Right lobe of liver (tissue), 6 donors: ENCODE data around the gene SPATS2. TPM values are rescaled to one million over a fixed set of nuclear protein-coding genes. Genes with fewer than 3 reads are reported as not detected.
A peak's percentile ranks its signal among the peaks of the same experiment; 100 is the strongest.

Experiments
- ATAC-seq, 4 donors: fragments of 200-7000 bp; cut with Tn5 transposase; one replicate each; pipeline ENCODE4 v1.9.1; 2020; ENCODE audit warnings: mild to moderate bottlenecking in 4 of 4, moderate library complexity in 4 of 4
- DNase-seq, 3 donors: peaks; one replicate each; pipeline ENCODE4 v3.0.0-alpha.2; 2020
- H3K27ac ChIP-seq, 3 donors: fragments of 200-600 bp; one replicate each; pipeline ENCODE4 v1.8.0; 2022
- H3K27me3 ChIP-seq, 2 donors: fragments of 200-600 bp; one replicate each; pipeline ENCODE4 v1.8.0; 2022
- H3K36me3 ChIP-seq, 4 donors: fragments of 200-600 bp; sonication (generic) in 1 of 4; one replicate each; pipeline versions ENCODE4 v1.5.1 to v1.8.0; 2017 to 2022; ENCODE audit warnings: control low read depth in 1 of 4
- H3K4me1 ChIP-seq, 4 donors: fragments of 200-600 bp; sonication (generic) in 1 of 4; one replicate each; pipeline versions ENCODE4 v1.5.1 to v1.8.0; 2017 to 2022; ENCODE audit warnings: control low read depth in 1 of 4
- H3K4me3 ChIP-seq, 3 donors: fragments of 200-600 bp; one replicate each; pipeline ENCODE4 v1.8.0; 2022
- H3K9me3 ChIP-seq, 4 donors: fragments of 200-600 bp; sonication (generic) in 1 of 4; one replicate each; pipeline versions ENCODE4 v1.5.1 to v1.8.0; 2017 to 2022; ENCODE audit warnings: control low read depth in 1 of 4
- CTCF ChIP-seq, 4 donors: fragments of 200-600 bp in 3 of 4; fragments of 450-650 bp in 1 of 4; IDR thresholded peaks; one replicate each; pipeline versions ENCODE4 v1.5.1 to v1.8.0; 2016 to 2022; ENCODE audit warnings: antibody characterized with exemption in 4 of 4, mild to moderate bottlenecking in 2 of 4
- POLR2A ChIP-seq: fragments of 450-650 bp; IDR thresholded peaks from one replicate; pipeline ENCODE4 v1.6.1; 2017; ENCODE audit warnings: antibody characterized with exemption, mild to moderate bottlenecking
- WGBS: methylation state at CpG from one replicate; pipeline ENCODE4 v1.1.6; 2018; ENCODE audit warnings: low coverage, low lambda C conversion rate; ENCODE audit not compliant: insufficient coverage; ENCODE audit errors: missing lambda C conversion rate; 5-methylcytosine and 5-hydroxymethylcytosine counted together
- intact Hi-C, 2 donors: fragments of 100-400 bp; cut with DNase I; formaldehyde crosslinking; loops; one replicate each; pipeline versions ENCODE4 v1.11.2 to v1.14.1; 2022
- total RNA-seq, 6 experiments: library from RNA; depleted of rRNA in 2 of 6; stranded (reverse); fragments of >200 nt in 2 of 6; fragmentation: NEBNext Ultra II Directional in 3 of 6; extraction: Animal tissue kit (Norgen Biotek cat#: 25700) in 3 of 6; gene quantifications; one replicate each; pipeline versions ENCODE4 v1.1.0 to v1.2.4, GENCODE V29; 2016 to 2023
- donor health status: DM: no; HTN: yes; CAD: no.
- donor health status: DM: no; HTN: no; CAD: no.
- donor health status: DM: no; HTN: no; CAD: no.
- donor health status: DM: no; HTN: yes; CAD: no.
- donor health status: DM: no; HTN: yes; CAD: no.

SPATS2 gene
- total RNA-seq, 6 experiments from 2014 or later = 3.2 to 6.1 (median 4.4) TPM

DNA sequence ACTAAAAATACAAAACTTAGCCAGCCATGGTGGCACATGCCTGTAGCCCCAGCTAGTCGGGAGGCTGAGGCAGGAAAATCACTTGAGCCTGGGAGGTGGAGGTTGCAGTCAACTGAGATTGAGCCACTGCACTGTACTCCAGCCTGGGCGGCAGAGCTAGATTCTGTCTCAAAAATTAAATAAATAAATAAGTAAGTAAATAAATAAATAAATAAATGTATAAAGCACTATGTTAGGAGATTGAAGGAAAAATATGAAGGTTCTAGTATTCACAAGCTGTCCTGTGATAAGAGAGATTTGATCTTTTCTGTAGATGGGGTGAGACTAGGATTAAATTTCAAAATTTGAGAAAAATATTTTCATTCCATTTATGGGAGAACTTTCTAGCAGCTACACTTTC is 14.9 kb upstream of the SPATS2 start:
- DNase-seq = no peak
- no peak overlapping the region for H3K4me3 ChIP-seq
- peaks cover 0 to 19% (median 4%) of the 10 kb centered on the region in 4 donors for H3K36me3 ChIP-seq
- H3K4me1 ChIP-seq = peaks cover 0 to 26% (median 8%) of the 10 kb centered on the region in 4 donors
- no peaks in the 10 kb centered on the region for H3K9me3 ChIP-seq
- H3K27ac ChIP-seq = no peak overlapping the region
- WGBS = 60% methylated on average over 1 of the region's 2 CpGs
- no peak for ATAC-seq
- no peaks in the 10 kb centered on the region for H3K27me3 ChIP-seq
- intact Hi-C loops = loop anchor here in 1 of 2 donors (10.0 kb wide), 1 partner anchor 162 kb away; no protein-coding TSS in a partner anchor
- TF ChIP-seq CTCF (IDR thresholded peaks at IDR 0.05) (no peak), POLR2A (no peak)

DNA sequence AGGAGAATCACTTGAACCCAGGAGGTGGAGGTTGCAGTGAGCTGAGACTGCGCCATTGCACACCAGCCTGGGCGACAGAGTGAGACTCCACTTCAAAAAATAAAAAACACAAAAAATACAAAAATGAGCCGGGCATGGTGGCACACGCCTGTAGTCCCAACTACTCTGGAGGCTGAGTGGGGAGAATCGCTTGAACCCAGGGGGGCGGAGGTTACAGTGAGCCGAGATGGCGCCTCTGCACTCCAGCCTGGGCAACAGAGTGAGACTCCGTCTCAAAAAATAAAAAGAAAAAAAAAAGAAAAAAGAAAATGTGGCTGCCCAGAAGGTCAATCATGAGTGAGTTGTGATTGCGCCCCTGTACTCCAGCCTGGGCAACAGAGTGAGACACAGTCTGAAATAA is 11.3 kb upstream of the SPATS2 start:
- no peak overlapping the region for H3K4me3 ChIP-seq
- intact Hi-C loops = loop anchor here in 1 of 2 donors (10.0 kb wide), 1 partner anchor 159 kb away; no protein-coding TSS in a partner anchor
- H3K9me3 ChIP-seq = no peaks in the 10 kb centered on the region
- H3K4me1 ChIP-seq = no peaks in the 10 kb centered on the region
- H3K27me3 ChIP-seq = no peaks in the 10 kb centered on the region
- TF ChIP-seq POLR2A (no peak), CTCF (IDR thresholded peaks at IDR 0.05) (no peak)
- H3K27ac ChIP-seq = no peak overlapping the region
- DNase-seq (no peak), ATAC-seq (no peak)
- peaks cover 0 to 19% (median 4%) of the 10 kb centered on the region in 4 donors for H3K36me3 ChIP-seq
- 83% methylated on average over 7 of the region's 10 CpGs for WGBS

DNA sequence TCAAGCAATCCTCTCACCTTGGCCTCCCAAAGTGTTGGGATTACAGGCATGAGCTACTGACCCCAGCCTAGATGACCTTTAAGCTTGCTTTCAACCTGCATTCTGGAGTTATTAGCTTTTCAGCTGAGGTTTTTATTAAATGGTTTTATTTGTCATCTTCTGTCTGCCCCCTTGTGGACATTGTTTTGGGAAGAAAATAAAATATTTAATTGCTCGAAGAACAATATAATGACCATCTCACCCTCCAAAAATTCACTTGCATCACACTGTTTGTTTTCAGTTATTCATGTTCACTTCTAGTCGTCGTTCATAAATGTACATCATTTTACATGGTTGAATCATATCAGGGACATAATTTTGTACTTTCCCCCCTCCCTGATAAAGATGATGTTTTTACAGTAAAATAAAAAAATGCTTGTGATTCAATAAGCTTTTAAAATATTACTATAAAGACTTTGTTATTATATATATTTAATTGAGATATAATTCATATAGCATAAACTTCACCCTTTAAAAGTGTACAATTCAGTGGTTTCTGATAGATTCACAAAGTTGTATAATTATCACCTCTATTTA is 10.1 kb upstream of the SPATS2 start:
- TF ChIP-seq CTCF (IDR thresholded peaks at IDR 0.05) (peak; percentile 46 to 56 (median 51)), POLR2A (no peak)
- Histone ChIP-seq H3K27ac (no peak overlapping the region), H3K9me3 (no peaks in the 10 kb centered on the region), H3K4me1 (no peaks in the 10 kb centered on the region), H3K4me3 (no peak overlapping the region), H3K36me3 (peaks cover 0 to 6% (median 0%) of the 10 kb centered on the region in 4 donors), H3K27me3 (no peaks in the 10 kb centered on the region)
- ATAC-seq (peak in 3 of 4 donors; percentile 11 to 59 (median 43)), DNase-seq (no peak)
- WGBS = 3% methylated on average over 3 of the region's 3 CpGs
- intact Hi-C loops = loop anchor here in 1 of 2 donors (10.0 kb wide), 1 partner anchor 158 kb away; no protein-coding TSS in a partner anchor

GRCh38 chr12:49358483-49359141 is 8.7 kb upstream of the SPATS2 start:
- H3K36me3 ChIP-seq = no peaks in the 10 kb centered on the region
- no peaks in the 10 kb centered on the region for H3K4me1 ChIP-seq
- no peaks in the 10 kb centered on the region for H3K27me3 ChIP-seq
- intact Hi-C loops = loop anchor here in 1 of 2 donors (10.0 kb wide), 1 partner anchor 156 kb away; no protein-coding TSS in a partner anchor
- H3K9me3 ChIP-seq = no peaks in the 10 kb centered on the region
- DNase-seq = no peak
- 16% methylated on average over 7 of the region's 7 CpGs for whole genome bisulfite sequencing
- TF ChIP-seq POLR2A = no peak
- peak; percentile 64 to 83 (median 69) for TF ChIP-seq CTCF (IDR thresholded peaks at IDR 0.05)
- ATAC-seq = peak; percentile 84 to 95 (median 86)
- no peak overlapping the region for H3K4me3 ChIP-seq
- H3K27ac ChIP-seq = no peak overlapping the region
